HEK293 (cell line): Measurements from ENCODE around the gene PLXNA3.

Experiments
- GLI4 ChIP-seq: fragments of 450-650 bp; formaldehyde crosslinking; IDR thresholded peaks from 2 replicates; pipeline ENCODE4 v1.5.1; 2016; ENCODE audit warnings: missing biosample characterization, missing genetic modification characterization
- GLIS2 ChIP-seq: fragments of 450-650 bp; formaldehyde crosslinking; IDR thresholded peaks from 2 replicates; pipeline ENCODE4 v1.5.1; 2016; ENCODE audit warnings: missing biosample characterization, missing genetic modification characterization
- ZBTB21 ChIP-seq: fragments of 450-650 bp; formaldehyde crosslinking; IDR thresholded peaks from 2 replicates; pipeline ENCODE4 v1.5.1; 2017; ENCODE audit warnings: missing biosample characterization, missing genetic modification characterization
- ZNF292 ChIP-seq: fragments of 450-650 bp; formaldehyde crosslinking; IDR thresholded peaks from 2 replicates; pipeline ENCODE4 v1.5.1; 2016; ENCODE audit warnings: low read depth, missing biosample characterization, missing genetic modification characterization, borderline replicate concordance
- ZNF311 ChIP-seq: fragments of 450-650 bp; formaldehyde crosslinking; IDR thresholded peaks from 2 replicates; pipeline ENCODE4 v1.5.1; 2017; ENCODE audit warnings: missing biosample characterization, missing genetic modification characterization, borderline replicate concordance
- ZNF473 ChIP-seq: fragments of 450-650 bp; formaldehyde crosslinking; IDR thresholded peaks from 2 replicates; pipeline ENCODE4 v1.5.1; 2017; ENCODE audit warnings: missing biosample characterization, missing genetic modification characterization
- TF ChIP-seq, protein P1 (sequence below): fragments of 450-650 bp; formaldehyde crosslinking; IDR thresholded peaks from 2 replicates; pipeline ENCODE4 v1.5.1; 2016; ENCODE audit warnings: missing biosample characterization, missing genetic modification characterization
- TF ChIP-seq, protein P2 (sequence below): fragments of 450-650 bp; formaldehyde crosslinking; IDR thresholded peaks from 2 replicates; pipeline ENCODE4 v1.5.1; 2016; ENCODE audit warnings: missing biosample characterization, missing genetic modification characterization
- TF ChIP-seq, protein P3 (sequence below): fragments of 450-650 bp; formaldehyde crosslinking; optimal IDR thresholded peaks from 2 replicates; pipeline ENCODE3; 2016; ENCODE audit warnings: missing biosample characterization, mild to moderate bottlenecking, missing genetic modification characterization

- TF ChIP-seq, protein P1, sequence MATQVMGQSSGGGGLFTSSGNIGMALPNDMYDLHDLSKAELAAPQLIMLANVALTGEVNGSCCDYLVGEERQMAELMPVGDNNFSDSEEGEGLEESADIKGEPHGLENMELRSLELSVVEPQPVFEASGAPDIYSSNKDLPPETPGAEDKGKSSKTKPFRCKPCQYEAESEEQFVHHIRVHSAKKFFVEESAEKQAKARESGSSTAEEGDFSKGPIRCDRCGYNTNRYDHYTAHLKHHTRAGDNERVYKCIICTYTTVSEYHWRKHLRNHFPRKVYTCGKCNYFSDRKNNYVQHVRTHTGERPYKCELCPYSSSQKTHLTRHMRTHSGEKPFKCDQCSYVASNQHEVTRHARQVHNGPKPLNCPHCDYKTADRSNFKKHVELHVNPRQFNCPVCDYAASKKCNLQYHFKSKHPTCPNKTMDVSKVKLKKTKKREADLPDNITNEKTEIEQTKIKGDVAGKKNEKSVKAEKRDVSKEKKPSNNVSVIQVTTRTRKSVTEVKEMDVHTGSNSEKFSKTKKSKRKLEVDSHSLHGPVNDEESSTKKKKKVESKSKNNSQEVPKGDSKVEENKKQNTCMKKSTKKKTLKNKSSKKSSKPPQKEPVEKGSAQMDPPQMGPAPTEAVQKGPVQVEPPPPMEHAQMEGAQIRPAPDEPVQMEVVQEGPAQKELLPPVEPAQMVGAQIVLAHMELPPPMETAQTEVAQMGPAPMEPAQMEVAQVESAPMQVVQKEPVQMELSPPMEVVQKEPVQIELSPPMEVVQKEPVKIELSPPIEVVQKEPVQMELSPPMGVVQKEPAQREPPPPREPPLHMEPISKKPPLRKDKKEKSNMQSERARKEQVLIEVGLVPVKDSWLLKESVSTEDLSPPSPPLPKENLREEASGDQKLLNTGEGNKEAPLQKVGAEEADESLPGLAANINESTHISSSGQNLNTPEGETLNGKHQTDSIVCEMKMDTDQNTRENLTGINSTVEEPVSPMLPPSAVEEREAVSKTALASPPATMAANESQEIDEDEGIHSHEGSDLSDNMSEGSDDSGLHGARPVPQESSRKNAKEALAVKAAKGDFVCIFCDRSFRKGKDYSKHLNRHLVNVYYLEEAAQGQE = no peak
- TF ChIP-seq, protein P2, sequence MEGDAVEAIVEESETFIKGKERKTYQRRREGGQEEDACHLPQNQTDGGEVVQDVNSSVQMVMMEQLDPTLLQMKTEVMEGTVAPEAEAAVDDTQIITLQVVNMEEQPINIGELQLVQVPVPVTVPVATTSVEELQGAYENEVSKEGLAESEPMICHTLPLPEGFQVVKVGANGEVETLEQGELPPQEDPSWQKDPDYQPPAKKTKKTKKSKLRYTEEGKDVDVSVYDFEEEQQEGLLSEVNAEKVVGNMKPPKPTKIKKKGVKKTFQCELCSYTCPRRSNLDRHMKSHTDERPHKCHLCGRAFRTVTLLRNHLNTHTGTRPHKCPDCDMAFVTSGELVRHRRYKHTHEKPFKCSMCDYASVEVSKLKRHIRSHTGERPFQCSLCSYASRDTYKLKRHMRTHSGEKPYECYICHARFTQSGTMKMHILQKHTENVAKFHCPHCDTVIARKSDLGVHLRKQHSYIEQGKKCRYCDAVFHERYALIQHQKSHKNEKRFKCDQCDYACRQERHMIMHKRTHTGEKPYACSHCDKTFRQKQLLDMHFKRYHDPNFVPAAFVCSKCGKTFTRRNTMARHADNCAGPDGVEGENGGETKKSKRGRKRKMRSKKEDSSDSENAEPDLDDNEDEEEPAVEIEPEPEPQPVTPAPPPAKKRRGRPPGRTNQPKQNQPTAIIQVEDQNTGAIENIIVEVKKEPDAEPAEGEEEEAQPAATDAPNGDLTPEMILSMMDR (tag by site-specific recombination) = no peak
- TF ChIP-seq ZNF292 (tag by site-specific recombination) (no peak), GLIS2 (peak; percentile 45), ZNF311 (tag by site-specific recombination) (no peak), ZNF473 (tag by site-specific recombination) (no peak), GLI4 (tag by site-specific recombination) (no peak), ZBTB21 (no peak)
- TF ChIP-seq, protein P3, sequence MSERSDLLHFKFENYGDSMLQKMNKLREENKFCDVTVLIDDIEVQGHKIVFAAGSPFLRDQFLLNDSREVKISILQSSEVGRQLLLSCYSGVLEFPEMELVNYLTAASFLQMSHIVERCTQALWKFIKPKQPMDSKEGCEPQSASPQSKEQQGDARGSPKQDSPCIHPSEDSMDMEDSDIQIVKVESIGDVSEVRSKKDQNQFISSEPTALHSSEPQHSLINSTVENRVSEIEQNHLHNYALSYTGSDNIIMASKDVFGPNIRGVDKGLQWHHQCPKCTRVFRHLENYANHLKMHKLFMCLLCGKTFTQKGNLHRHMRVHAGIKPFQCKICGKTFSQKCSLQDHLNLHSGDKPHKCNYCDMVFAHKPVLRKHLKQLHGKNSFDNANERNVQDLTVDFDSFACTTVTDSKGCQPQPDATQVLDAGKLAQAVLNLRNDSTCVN (tag by site-specific recombination) = peak; percentile 25
Observed at GRCh38 chrX:154515966-154516655, 58.0 kb downstream of the PLXNA3 start, which contains the start of gene FAM3A.
